Body of pancreas (tissue), 4 donors: ENCODE data around the gene FAM222A. TPM values are rescaled to one million over a fixed set of nuclear protein-coding genes. Genes with fewer than 3 reads are reported as not detected.
A peak's percentile ranks its signal among the peaks of the same experiment; 100 is the strongest.

Source experiments
- ATAC-seq: fragments of 150-250 bp; one replicate; pipeline ENCODE4 v1.9.1; 2016
- DNase-seq, 4 donors: peaks; one replicate each; pipeline ENCODE4 v3.0.0-alpha.2; 2019
- H3K27ac ChIP-seq, 4 donors: fragments of 200-600 bp; sonication (generic); 1 replicate in 3 of 4; 2 replicates in 1 of 4; pipeline versions ENCODE4 v1.5.1 to v1.6.1; 2016 to 2019; ENCODE audit warnings: mild to moderate bottlenecking in 1 of 4, mixed read lengths in 1 of 4, moderate library complexity in 1 of 4
- H3K27me3 ChIP-seq, 2 donors: fragments of 200-600 bp; sonication (generic); one replicate each; pipeline ENCODE4 v1.6.0; 2016; ENCODE audit warnings: mild to moderate bottlenecking in 1 of 2
- H3K36me3 ChIP-seq, 2 donors: fragments of 200-600 bp; sonication (generic); replicated peaks in 1 of 2; 2 replicates each; pipeline ENCODE4 v1.5.1; 2016; ENCODE audit warnings: low read depth in 2 of 2; ENCODE audit not compliant: insufficient read depth in 1 of 2
- H3K4me1 ChIP-seq: fragments of 200-600 bp; sonication (generic); one replicate; pipeline ENCODE4 v1.6.0; 2016
- H3K4me3 ChIP-seq, 2 donors: fragments of 200-600 bp; sonication (generic); 1 replicate in 1 of 2; 2 replicates in 1 of 2; pipeline ENCODE4 v1.5.1; 2016 to 2019
- H3K9me3 ChIP-seq, 3 donors: fragments of 200-600 bp; sonication (generic); 1 replicate in 2 of 3; 2 replicates in 1 of 3; pipeline ENCODE4 v1.5.1; 2016
- POLR2A ChIP-seq, 3 donors: fragments of 450-650 bp; IDR thresholded peaks; one replicate each; pipeline ENCODE4 v1.6.1; 2016; ENCODE audit warnings: antibody characterized with exemption in 3 of 3, mild to moderate bottlenecking in 2 of 3
- WGBS, 2 donors: methylation state at CpG; one replicate each; pipeline ENCODE4 v1.1.5; 2017; 5-methylcytosine and 5-hydroxymethylcytosine counted together
- intact Hi-C: fragments of 100-400 bp; cut with DNase I; formaldehyde crosslinking; loops from one replicate; pipeline ENCODE4 v1.15.1; 2023
- total RNA-seq, 2 donors: library from RNA; depleted of rRNA; stranded (reverse); fragments of >200 nt; gene quantifications; one replicate each; pipeline ENCODE4 v1.1.0, GENCODE V29; 2016
- TF ChIP-seq, protein P1 (sequence below), 7 experiments: fragments of 450-650 bp in 4 of 7; fragments of 200-600 bp in 3 of 7; sonication (generic) in 3 of 7; IDR thresholded peaks; one replicate each; pipeline ENCODE4 v1.5.1; 2016 to 2019; ENCODE audit warnings: antibody characterized with exemption in 7 of 7

The FAM222A gene
- total RNA-seq, 2 donors from 2014 or later, result 8.0 to 16.2 TPM

DNA sequence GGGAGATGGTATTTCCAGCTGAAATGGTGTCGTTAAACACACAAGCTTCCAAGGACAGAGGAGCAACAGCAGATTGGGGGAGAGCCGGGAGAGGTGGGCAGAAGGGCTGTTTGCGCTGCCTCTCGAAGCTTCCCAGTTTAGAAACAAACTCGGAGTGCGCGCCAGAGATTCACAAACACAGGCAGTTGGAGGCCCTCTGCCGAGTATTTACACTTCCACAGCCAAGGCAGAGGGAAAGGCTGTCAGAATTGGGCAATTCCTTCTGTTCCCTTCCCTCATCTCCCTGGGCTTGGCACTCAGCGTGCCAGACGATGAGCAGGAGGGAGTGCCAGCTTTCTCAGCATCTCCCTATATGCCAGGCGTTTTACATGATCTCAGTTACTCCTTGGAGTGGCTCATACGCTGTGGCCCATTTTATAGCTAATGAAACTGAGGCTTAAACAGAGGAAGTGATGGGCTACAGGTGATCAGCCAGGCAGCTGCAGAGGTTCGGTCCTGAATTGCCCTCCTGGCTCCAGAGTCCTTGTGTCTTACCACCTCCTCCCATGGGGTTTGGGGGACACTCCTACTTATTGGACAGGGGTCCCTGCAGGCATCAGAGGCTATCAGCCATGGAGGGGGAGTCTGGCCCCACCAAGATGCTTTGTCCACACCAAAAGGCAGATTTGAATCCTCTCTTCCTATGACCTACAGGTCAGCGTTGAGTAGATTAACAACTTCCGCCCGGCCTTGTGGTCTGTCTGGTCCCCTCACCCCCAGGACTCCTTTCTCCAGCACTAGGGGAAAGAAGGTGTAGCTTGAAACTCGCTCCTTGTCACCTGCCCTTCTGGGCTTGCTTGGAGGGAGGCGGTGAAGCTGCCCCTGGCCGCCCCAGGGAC, 3.1 kb downstream of the FAM222A start:
- Histone ChIP-seq H3K36me3 (no peaks in the 10 kb centered on the region), H3K4me1 (peaks cover 65% of the 10 kb centered on the region), H3K4me3 (no peak overlapping the region), H3K9me3 (no peaks in the 10 kb centered on the region), H3K27ac (peak overlapping the region in 3 of 4 donors; percentile 68 to 74 (median 69)), H3K27me3 (no peaks in the 10 kb centered on the region)
- 72 to 74% methylated on average over 17 to 19 of the region's 19 CpGs for WGBS, 2 donors
- intact Hi-C loops, result no loop called here
- ATAC-seq, result no peak
- TF ChIP-seq, protein P1, sequence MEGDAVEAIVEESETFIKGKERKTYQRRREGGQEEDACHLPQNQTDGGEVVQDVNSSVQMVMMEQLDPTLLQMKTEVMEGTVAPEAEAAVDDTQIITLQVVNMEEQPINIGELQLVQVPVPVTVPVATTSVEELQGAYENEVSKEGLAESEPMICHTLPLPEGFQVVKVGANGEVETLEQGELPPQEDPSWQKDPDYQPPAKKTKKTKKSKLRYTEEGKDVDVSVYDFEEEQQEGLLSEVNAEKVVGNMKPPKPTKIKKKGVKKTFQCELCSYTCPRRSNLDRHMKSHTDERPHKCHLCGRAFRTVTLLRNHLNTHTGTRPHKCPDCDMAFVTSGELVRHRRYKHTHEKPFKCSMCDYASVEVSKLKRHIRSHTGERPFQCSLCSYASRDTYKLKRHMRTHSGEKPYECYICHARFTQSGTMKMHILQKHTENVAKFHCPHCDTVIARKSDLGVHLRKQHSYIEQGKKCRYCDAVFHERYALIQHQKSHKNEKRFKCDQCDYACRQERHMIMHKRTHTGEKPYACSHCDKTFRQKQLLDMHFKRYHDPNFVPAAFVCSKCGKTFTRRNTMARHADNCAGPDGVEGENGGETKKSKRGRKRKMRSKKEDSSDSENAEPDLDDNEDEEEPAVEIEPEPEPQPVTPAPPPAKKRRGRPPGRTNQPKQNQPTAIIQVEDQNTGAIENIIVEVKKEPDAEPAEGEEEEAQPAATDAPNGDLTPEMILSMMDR (IDR thresholded peaks at IDR 0.05), result no peak
- no peak for TF ChIP-seq POLR2A (IDR thresholded peaks at IDR 0.05)
- DNase-seq, result peak in 2 of 4 donors; percentile 46 to 47

DNA sequence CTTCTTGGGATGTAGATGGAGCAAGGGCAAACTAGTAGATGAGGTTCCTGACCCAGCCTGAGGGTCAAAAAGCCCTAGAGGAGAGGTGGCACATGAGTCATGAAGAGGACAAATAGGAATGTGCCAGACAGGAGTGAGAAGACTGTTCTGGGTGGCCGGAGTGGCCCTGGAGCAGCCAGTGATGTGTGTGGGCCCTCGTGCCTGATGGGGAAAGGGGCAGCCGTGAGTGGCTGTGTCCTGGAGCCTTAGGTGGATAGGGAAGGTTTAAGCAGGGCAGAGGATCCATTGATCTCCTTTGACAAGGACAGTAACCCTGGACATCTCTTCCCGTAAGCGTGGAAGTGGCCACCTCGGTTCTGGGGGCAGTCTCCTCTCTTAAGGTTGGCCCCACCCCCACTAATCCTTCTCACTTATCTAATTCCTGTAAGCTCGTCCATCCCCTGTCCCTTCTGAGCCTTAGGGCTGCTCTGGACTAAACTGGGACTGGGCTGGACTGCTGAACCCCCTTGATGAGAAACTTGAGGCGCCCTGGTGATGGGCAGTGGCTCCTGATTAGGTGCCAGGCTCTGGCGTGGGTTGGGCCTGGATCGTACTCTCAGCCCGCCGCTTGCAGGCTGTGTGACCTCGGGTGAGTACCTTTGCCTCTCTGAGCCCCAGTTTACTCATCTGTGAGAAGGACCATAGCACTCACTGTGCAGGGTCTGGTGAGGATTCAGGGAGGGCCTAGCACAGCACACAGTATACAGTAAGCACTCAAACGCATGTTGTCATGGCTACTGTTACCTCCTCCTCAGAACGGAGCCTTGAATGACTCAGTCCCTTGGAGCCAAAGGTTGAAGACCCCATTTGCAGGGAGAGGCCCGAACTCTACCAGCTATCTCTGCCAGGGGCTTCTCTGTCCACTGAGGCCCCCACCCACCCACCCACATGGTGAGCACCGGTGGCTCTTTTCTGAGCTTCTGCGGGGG, 4.0 kb downstream of the FAM222A start:
- H3K27me3 ChIP-seq, result no peaks in the 10 kb centered on the region
- peaks cover 65% of the 10 kb centered on the region for H3K4me1 ChIP-seq
- no peaks in the 10 kb centered on the region for H3K9me3 ChIP-seq
- DNase-seq, result no peak
- TF ChIP-seq, protein P1 (IDR thresholded peaks at IDR 0.05), result no peak
- TF ChIP-seq POLR2A (IDR thresholded peaks at IDR 0.05), result no peak
- no peak overlapping the region for H3K4me3 ChIP-seq
- WGBS, 2 donors, result 81 to 82% methylated on average over 8 to 17 of the region's 18 CpGs
- intact Hi-C loops, result no loop called here
- no peaks in the 10 kb centered on the region for H3K36me3 ChIP-seq
- ATAC-seq, result no peak
- H3K27ac ChIP-seq, result peak overlapping the region in 2 of 4 donors; percentile 10 to 68

GRCh38 chr12:109718390-109718789, 4.8 kb downstream of the FAM222A start:
- Histone ChIP-seq H3K36me3 (no peaks in the 10 kb centered on the region), H3K4me1 (peaks cover 65% of the 10 kb centered on the region), H3K27ac (no peak overlapping the region), H3K27me3 (no peaks in the 10 kb centered on the region), H3K4me3 (no peak overlapping the region), H3K9me3 (no peaks in the 10 kb centered on the region)
- ATAC-seq, result no peak
- DNase-seq, result no peak
- WGBS, 2 donors, result 59 to 76% methylated on average over 32 to 33 of the region's 33 CpGs
- intact Hi-C loops, result no loop called here
- no peak for TF ChIP-seq POLR2A (IDR thresholded peaks at IDR 0.05)
- TF ChIP-seq, protein P1 (IDR thresholded peaks at IDR 0.05), result no peak

DNA sequence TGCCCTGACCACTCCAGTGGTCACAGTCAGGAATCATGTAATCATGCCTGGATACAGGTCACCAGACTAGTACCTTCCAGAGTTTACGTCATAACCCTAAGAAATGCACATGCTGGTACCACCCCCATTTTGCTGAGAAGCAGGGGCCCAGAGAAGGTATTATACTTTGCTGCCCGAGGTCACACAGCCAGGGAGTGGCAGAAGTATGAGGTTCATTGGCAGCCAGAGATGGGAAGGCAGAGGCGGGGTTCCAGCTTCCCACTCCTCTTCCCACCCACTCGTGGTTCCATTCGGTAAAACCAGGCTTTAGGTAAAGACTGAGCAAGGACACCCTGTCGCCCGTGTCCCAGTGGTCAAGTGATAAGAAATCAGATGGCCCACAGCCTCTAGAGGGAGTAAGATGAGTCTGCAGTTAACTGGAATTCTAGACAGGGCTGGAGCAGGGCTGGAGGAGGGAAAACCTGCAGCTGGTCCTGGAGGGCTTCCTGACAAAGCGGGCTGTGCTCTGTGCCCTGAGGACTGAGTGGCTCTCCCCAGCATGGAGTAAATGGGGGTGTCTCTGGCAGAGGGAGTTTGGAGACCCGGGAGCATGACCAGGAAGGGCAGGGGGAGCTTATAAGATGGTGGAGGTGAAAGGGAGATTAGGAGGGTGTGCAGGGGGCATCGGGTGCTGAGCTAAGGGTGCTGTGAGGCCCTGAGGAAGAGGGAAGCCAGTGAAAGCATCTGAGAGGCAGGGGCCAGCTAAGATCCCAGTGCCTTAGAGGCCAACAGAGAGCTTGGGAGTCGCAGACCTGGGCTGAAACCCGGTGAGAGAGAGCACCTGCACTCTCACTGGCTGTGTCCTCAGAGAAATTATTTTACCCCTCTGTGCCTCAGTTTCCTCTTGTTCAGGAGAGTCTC, 5.7 kb downstream of the FAM222A start:
- intact Hi-C loops, result no loop called here
- DNase-seq, result no peak

More for the DNA sequence above, 5.7 kb downstream of the FAM222A start:
- Histone ChIP-seq H3K36me3 (no peaks in the 10 kb centered on the region), H3K27ac (peak overlapping the region in 3 of 4 donors; percentile 54 to 71 (median 55)), H3K9me3 (no peaks in the 10 kb centered on the region), H3K27me3 (no peaks in the 10 kb centered on the region), H3K4me3 (no peak overlapping the region), H3K4me1 (peaks cover 74% of the 10 kb centered on the region)
- no peak for ATAC-seq
- WGBS, 2 donors, result 63 to 68% methylated on average over 12 of the region's 12 CpGs
- TF ChIP-seq POLR2A (IDR thresholded peaks at IDR 0.05), result no peak
- TF ChIP-seq, protein P1 (IDR thresholded peaks at IDR 0.05), result peak in 3 of 7 experiments; percentile 16 to 21 (median 18)
